Measurements from ENCODE around the gene EEF1AKMT2.
"Not testable (repeated sequence)": the region's sequence is repeated elsewhere in the genome, so short reads cannot be mapped to it uniquely, and the experiment has no call there.

The EEF1AKMT2 gene

GRCh38 chr10:124799211-124799610 lies 7.5 kb upstream of the EEF1AKMT2 start:
- DNase-seq (ENCODE audit: low spot score), result no peak
- in situ Hi-C loops (cut with MboI; ENCODE audit: low pct_unique_long_range_greater_than_20kb, low sequenced_read_pairs, unreplicated experiment), result no loop called here
- TF ChIP-seq CTCF (IDR thresholded peaks at IDR 0.05; ENCODE audit: extremely low read depth, insufficient read depth, missing control alignments), result no peak

GRCh38 chr10:124798781-124799180 lies 7.1 kb upstream of the EEF1AKMT2 start:
- DNase-seq (ENCODE audit: low spot score), result no peak
- in situ Hi-C loops (cut with MboI; ENCODE audit: low pct_unique_long_range_greater_than_20kb, low sequenced_read_pairs, unreplicated experiment), result no loop called here
- TF ChIP-seq CTCF (IDR thresholded peaks at IDR 0.05; ENCODE audit: extremely low read depth, insufficient read depth, missing control alignments), result no peak

GRCh38 chr10:124798364-124798763 lies 6.7 kb upstream of the EEF1AKMT2 start:
- TF ChIP-seq CTCF (IDR thresholded peaks at IDR 0.05; ENCODE audit: extremely low read depth, insufficient read depth, missing control alignments), result no peak
- DNase-seq (ENCODE audit: low spot score), result no peak
- in situ Hi-C loops (cut with MboI; ENCODE audit: low pct_unique_long_range_greater_than_20kb, low sequenced_read_pairs, unreplicated experiment), result no loop called here

- no peak for DNase-seq (ENCODE audit: low spot score)
- TF ChIP-seq CTCF (IDR thresholded peaks at IDR 0.05; ENCODE audit: extremely low read depth, insufficient read depth, missing control alignments), result no peak
- in situ Hi-C loops (cut with MboI; ENCODE audit: low pct_unique_long_range_greater_than_20kb, low sequenced_read_pairs, unreplicated experiment), result no loop called here
Observed at GRCh38 chr10:124792998-124793352, 1.3 kb upstream of the EEF1AKMT2 start.

- DNase-seq (ENCODE audit: low spot score); in situ Hi-C loops (cut with MboI; ENCODE audit: low pct_unique_long_range_greater_than_20kb, low sequenced_read_pairs, unreplicated experiment): not testable (repeated sequence)
Observed at GRCh38 chr10:124782900-124783299, 8.8 kb downstream of the EEF1AKMT2 start.

- DNase-seq (ENCODE audit: low spot score), result no peak
- no peak for TF ChIP-seq CTCF (IDR thresholded peaks at IDR 0.05; ENCODE audit: extremely low read depth, insufficient read depth, missing control alignments)
- in situ Hi-C loops (cut with MboI; ENCODE audit: low pct_unique_long_range_greater_than_20kb, low sequenced_read_pairs, unreplicated experiment), result no loop called here
Observed at GRCh38 chr10:124768791-124769190, 22.9 kb downstream of the EEF1AKMT2 start.

GRCh38 chr10:124765256-124765655 lies 26.4 kb downstream of the EEF1AKMT2 start:
- in situ Hi-C loops (cut with MboI; ENCODE audit: low pct_unique_long_range_greater_than_20kb, low sequenced_read_pairs, unreplicated experiment), result no loop called here
- no peak for TF ChIP-seq CTCF (IDR thresholded peaks at IDR 0.05; ENCODE audit: extremely low read depth, insufficient read depth, missing control alignments)
- DNase-seq (ENCODE audit: low spot score), result no peak
